GM18861 (cell line): ENCODE results near the gene HOXA1.

Experiments
- ATAC-seq: cut with Tn5 transposase; IDR thresholded peaks from one replicate; pipeline ENCODE4 v1.9.1; 2021; ENCODE audit not compliant: unreplicated experiment

The HOXA1 gene

GRCh38 chr7:27106181-27106900, 10.5 kb upstream of the HOXA1 start:
- ATAC-seq = no peak

DNA sequence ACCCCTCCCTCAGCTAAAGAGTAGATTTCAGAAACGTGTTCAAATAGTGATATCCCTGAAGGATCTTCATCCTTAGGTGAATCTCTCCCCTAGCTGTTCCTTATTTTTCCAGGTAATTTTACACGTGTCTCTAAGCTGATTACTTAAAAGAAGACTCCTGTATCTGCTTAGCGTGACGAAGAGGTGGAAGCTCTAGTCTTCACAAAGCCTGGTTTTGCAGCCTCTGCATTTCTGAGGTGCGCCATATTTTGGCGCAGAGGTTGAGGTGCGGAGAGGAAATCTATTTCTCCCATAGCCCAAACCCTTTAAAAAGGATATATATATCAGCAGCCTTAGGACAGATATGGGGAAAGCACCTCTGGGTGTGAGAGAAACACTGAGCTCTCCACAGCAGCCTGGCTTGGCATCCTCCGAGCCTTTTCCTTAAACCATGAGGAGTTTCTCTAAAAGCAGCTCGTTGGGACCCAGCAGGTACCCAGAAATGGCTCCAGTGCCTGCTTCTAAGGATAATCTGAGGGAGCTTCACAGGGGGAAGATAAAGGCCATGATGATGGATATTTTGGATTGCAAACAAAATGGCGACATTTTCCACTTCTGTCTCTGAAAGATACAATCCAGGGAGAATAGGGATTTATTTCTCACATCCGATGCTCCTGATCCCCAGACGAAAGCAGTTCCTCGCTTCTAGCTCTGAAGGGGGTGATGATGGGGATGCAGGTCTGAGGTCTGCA, 9.7 kb upstream of the HOXA1 start:
- ATAC-seq = no peak

DNA sequence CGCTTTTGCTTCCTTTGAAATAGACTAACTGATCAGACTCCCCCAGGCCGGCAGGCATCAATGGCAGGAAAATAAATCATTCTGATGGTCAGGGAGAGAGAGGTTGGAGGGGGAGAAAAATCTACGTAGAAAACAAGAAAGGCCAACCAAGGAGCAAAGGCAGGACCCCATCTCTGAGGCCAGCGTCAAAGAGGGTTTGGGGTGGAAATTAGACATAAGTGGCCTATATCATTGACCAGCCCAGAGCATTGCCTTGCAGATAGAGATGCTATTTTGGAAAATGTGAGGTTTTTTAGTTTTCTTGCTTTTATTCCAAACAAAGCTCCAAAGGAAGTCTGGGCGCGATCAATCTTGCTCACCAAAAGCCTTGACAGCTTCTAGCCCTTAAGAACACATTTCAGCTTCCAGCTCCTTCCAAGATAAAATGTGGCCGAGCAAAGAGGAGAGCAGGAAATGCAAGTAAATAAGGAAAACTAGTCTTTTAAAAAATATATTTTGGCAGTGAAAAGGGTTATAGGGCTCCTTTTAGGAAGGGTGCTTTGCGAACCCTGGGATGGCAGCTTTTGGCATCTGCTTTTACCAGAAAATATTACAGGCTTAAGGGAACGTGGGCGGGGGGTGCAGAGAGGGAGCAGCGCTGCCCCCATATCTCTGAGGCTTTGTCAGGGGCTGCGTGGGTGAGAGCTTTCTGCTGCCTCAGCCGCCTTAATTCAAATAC, 8.7 kb upstream of the HOXA1 start:
- ATAC-seq = no peak

- ATAC-seq = no peak
Observed at GRCh38 chr7:27103489-27104226, 7.9 kb upstream of the HOXA1 start.

DNA sequence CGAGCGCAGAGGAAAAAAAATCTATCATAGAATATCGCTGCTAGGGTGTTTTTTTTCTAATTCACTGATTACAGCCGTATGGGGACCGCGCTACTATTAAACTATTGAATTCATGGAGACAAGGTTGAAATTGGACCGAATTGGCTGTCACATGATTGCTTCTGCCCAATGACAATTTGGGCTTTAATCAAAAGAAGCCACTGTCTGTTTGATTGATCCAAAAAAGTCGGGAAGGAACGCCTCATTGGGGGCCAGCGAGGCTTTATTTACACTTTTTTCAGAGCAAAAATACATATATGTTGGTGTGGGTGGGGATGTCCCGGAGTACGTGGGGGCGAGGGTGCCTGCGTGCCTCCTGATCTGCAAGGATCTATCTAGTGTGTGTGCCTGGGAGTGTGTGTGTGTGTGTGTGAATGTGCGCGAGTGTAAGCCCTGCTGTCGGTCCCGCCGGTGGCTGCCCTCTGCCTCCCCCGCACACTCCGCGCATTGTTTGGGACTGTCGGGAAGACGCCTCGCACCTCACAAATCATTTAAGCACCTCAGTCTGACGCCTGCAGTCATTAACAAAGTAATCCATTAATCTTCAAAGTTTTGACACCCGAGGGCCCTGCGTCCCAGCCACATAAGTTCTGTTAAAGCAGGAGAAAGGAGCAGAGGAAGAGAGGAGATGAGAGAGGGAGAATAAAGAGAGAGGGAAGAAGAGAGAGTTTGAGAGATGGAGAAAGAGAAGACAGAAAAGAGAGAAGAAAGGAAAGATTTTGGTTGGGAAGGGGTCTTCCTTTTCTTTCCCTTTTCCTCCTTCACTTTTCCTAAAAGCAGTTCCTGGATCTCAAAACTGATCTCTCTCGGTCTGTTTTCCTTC, 7.0 kb upstream of the HOXA1 start, which contains the start of gene HOXA2:
Gene HOXA2, minus strand, starts transcription at position 103 of the 862 bp plus-strand sequence. CDS start 183 bp downstream, outside the sequence.
- ATAC-seq = no peak

DNA sequence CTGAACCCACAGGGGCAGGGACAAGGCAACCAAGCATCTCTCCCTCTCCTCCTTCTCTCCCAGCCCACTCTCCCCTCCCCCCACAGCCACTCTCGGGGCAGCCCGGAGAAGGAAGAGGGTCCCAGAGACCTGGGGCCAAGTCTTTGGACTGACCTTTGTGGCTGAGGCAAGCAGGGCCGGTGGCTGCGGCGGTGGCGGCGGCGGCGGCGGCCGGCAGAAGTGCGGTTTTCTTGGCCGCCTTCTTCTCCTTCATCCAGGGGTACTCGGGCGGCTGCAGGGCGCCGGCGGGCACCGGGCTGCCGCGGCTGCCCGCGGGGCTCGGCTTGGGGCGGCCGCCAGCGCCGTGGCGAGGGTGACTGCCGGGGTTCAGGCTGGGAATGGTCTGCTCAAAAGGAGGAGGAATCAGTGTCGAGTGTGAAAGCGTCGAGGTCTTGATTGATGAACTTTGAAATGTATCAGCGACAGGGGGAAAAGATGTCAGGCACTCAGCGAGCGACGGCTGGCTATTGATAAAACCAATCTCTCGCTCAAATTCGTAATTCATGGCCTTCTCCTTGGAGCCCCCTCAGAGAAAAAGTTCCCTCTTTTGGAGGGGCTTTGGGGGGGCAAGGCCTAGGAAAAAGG, 6.3 kb upstream of the HOXA1 start:
- no peak for ATAC-seq

DNA sequence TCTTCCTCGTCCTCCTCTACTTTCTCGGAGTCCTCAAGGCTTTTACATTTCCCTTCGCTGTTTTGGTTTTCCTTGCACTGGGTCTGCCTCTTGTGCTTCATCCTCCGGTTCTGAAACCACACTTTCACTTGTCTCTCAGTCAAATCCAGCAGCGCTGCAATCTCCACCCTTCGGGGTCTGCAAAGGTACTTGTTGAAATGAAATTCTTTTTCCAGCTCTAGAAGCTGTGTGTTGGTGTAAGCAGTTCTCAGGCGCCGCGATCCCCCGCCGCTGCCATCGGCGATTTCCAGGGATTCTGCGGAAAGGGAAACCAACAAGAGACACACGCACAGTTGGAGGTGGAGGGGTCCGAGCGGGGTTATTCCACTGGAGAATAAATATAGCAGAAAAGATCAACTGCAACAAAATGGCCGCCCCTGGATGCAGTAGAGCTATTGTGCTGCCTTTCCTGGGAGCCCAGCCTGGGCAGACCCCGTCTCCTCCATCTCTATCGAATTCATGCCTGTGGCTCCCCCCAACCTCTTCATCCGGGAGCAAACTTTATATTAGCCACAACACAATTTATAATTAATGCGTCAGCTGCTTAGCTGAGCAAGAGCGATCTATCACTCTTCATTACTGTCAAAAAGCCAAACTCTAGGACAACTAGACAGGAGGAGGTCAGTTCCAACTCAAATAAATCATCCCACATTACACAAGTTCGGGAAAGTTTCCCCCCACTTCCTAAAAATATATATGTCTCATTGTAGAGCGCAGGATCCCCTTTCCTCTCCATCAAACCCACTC, 5.6 kb upstream of the HOXA1 start:
- ATAC-seq = no peak

GRCh38 chr7:27100694-27101170, 4.9 kb upstream of the HOXA1 start:
- ATAC-seq = no peak

DNA sequence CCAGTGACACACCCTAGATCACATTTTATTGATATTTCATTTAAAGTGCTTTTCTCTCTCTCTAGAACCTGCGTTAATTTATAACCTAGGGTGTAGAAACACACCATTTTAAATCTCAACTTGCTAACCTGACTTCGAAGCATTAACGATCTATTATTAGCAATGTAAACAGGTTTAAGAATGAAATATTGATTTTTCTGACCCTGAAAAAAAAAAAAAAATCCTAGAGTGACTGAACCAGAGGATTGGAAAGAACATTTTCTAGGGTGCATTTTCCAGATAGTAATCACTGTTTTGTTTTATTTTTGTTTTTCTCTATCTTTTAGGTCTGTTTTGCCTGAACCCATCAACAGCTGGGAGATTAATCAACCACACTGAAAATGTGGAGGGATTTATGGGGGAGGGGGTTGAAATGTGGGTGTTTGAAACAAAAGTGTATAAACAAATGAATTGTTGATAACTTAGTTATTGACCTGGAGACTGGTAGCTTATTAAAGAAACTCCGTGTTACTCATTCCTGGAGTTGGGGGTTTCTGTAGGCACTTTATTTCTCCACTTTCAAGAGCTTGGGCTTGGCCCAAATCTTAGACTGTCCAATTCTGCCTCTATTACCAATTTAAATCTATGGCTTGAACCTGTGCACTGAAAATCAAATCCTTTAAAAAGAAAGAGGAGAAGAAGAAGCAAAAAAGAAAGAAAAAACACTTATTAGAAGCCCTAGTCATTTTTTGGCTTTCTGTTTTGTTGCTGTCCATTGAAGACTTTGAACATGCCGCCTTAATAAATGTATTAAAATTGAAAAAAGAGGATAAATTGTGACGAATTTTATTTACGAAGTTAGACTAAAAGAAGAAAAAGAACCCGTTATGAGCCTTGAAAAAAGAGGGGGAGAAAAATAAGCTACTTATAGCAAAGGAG, 3.9 kb upstream of the HOXA1 start:
- no peak for ATAC-seq

- ATAC-seq = no peak
Observed at GRCh38 chr7:27098578-27099451, 3.0 kb upstream of the HOXA1 start.

DNA sequence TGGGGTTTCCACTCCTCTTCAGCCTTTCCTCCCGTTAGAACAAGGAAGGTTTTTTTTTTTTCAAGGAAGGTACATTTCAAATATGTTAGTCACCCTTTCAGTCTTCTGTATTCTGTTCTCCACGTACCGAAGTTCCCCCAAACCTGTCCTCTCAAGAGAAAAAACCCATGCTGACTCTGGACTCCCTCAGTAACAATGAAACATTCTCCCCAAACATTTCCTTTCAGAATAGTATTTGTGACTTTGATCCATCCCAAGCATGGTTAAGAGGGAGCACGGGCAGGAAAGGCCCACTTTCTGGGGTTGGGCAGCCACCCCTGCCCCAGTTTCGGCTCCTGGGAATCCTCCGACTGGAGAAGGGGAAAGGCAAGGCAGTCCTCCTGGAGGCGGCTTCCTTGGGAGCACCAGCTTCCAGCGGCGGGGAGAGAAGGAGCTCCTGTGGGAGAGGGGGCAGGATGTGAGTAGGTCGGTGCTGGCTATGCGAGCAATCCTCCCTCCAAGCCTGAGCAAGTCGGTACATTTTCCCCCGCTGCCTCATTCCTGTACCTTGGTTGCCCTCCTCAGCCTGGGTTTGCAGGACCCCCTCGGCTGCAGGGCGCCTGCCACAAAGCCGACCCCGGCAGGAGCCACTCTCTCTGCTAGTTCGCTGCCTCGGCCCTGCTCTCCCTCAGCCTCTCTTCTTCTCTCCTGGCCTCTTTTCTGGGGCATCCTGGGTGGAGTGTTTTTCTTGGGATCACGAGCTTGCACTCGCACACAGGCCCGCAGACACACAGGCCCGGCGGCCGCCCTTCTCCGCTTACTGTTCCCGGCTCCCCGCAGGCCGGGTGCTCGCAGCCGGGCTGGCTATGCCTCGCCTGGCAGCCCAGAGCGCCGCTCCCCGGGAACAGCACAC, 2.1 kb upstream of the HOXA1 start:
- ATAC-seq = no peak

DNA sequence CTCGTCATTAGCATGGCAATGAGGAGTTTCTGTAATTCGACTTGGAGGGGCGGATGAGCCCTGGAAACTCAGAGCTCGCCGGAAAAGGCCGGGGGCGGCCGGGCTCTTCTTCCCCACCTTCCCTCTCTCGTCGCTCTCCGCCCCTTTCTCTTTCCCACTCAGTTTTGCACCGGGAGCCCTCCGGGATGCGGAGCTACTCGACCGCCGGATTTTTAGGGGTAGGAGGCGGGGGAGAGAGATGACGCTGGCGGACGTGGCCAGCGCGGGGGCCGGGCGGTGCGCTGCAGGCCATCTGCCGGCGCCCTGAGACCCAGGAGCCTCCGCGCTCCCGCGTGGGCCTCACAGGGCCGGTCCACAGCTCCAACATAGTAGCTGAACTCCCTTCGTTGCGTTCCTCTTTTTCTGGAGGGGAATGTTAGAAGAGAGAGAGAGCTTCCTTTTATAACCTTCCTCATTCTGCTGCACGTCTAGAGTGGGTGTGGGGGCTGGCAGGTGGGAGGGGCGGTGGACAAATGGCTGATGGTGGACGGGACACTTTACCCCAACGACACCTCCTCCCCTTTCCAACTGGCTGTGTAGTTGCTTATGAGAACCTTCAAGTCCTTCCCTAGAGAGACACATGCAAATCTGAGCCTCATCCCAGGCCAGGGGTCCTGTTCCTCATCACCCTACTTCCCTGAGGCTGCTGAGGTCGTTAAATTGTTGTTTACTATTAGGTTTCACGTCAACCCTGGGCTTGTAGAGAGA, 1.1 kb upstream of the HOXA1 start:
- no peak for ATAC-seq

GRCh38 chr7:27095050-27095896, 527 bp downstream of the HOXA1 start:
- no peak for ATAC-seq
